Activated CD8-positive, alpha-beta memory T cell treated with anti-CD3 and anti-CD28 coated beads, Interleukin-2, amount 50 U/mL, for 1 hour (primary cell): ENCODE data around the gene MSTN.

Experiments
- DNase-seq: peaks from one replicate; pipeline ENCODE4 v3.0.0-alpha.2; 2020; ENCODE audit errors: extremely low read depth

Gene MSTN

DNA sequence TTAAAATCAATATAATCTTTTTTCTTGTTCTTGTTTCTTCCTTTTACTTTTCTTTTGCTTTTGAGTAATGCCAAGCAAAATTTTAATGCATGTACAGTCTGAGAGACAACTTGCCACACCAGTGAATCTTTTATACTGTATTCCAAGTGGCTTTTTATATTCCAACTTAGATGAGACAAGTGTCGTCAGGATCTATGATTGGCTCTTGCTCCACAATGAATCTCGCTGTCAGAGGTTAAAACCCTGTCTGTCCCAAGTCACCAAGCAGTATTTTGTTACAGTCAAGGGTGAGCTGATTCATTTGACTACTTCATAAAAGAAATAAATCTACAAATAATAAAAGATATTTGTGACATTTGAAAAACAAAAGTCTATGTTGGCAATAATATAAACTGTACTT lies at the start of gene MSTN:
Gene MSTN (minus strand): TSS at position 129 of the 400 bp plus-strand sequence. CDS start 133 bp downstream, outside the sequence.
- DNase-seq: no peak

DNA sequence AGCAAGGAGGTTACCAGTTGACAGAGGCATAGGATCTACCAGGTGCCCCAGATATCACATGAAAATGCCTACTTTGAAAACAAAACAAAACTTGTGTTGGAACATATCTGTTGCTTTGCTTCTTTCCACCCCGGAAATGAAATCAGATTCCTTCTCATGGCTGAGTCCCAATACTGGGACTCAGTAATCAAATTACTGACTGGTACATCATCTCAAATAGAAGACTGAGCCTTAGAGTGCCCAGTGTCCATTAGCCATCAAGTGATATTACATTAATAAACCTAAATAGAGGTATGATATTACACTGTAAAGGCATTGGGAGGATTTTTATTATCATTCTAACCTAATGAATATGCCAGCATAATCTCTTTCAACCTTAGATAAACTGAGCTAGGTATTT lies 48.6 kb upstream of the MSTN start:
- no peak for DNase-seq

DNA sequence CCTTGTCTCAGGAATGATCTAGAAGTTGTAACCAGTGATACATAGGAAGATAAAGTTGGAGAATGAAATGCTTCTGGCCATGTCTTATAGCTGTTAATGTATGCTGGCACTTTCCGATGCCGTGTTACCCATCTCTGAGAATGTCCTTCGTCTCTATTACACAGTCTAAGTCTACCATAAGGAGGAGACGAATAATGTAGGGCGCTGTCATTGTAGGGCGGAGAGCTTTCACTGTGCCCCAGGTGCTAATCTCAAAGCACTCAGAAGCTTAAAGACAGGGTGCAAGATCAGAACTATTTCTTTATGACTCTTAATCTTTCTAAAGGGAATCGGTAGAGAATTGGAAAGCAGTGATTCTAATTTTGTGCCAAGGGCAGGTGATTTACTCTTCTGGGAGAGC lies 48.2 kb upstream of the MSTN start:
- no peak for DNase-seq

DNA sequence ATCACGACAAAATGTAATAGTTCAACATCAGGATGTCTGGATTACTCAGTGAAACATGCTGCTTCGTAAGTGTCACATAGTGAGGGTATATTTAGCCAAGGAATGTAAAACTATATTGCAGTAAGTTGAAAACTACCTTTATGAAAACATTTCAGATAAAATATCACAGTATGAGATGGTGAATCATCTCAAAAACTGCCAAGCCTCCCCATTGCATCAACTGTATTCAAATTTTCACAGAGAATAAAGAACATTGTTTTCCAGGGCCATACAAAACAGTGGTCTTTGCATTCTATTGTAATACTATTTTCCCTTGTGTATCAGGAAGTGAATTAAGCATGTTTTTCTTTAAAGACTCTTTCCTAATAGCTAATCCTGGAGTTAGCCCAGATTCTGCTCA lies 47.6 kb upstream of the MSTN start:
- no peak for DNase-seq

DNA sequence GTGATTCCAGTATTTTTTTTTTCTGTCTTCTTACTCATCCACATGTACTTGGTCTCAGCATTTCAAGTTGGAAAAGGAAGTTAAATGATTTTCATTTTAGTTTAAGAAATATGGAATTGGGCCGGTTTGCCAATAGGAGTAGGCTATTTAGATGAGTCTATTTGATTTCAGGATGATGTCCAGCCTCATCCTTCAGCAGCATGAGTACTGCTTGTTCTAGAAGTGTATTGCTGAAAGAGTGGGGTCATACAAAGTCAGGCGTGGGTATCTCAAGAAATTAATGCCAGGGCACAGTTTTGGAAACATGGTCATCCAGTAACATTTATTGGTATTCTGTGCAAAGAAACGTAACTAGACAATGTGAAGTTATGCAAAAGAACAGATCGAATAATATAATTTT lies 44.9 kb upstream of the MSTN start:
- no peak for DNase-seq

DNA sequence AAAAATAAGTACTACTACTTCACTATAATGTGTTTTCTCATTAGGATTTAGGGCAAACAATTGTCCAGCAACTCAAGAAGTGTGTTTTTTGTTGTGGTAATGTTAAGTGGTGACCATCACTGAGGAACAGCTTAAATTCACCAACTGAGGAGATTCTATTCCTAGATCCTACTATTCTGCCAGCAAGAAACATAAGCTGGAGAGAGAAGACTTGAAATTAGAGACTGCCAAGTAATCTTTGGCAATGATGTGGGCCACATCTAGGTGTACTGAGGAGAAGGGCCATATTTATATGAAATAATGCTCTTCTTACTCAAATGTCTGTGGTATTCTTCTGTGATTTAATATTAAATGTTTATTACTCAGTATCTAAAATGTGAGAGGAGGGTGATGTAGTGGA lies 44.3 kb upstream of the MSTN start:
- DNase-seq: no peak

DNA sequence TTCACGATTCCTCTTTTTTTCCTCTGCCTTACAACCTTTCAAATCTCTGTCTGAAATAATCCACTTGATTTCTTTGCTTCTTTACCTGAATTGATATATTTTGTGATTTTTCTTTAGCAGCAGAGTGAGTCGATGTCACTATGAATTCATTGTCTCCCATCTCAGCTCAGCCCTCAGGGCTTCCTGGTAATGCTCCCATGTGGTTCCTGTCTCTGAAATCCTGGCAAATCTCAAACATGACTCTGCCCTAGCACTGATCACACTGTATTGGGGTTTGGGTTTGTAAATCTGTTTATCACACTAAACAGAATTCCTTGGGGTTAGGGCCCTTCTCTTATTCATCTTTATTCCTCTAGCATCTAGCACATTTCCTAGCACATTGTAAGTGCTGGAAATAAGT lies 43.0 kb upstream of the MSTN start:
- no peak for DNase-seq

DNA sequence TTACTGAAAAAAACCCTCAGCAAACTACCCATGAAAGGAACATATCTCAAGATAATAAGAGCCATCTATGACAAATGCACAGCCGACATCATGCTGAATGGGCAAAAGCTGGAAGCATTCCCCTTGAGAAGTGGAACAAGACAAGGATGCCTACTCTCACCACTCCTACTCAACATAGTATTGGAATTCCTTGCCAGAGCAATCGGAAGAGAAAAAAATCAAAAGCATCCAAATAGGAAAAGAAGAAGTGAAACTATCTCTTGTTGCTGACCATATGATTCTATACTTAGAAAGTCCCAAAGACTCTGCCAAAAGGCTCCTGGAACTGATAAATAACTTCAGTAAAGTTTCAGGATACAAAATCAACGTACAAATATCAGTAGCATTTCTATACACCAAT lies 40.6 kb upstream of the MSTN start:
- no peak for DNase-seq

DNA sequence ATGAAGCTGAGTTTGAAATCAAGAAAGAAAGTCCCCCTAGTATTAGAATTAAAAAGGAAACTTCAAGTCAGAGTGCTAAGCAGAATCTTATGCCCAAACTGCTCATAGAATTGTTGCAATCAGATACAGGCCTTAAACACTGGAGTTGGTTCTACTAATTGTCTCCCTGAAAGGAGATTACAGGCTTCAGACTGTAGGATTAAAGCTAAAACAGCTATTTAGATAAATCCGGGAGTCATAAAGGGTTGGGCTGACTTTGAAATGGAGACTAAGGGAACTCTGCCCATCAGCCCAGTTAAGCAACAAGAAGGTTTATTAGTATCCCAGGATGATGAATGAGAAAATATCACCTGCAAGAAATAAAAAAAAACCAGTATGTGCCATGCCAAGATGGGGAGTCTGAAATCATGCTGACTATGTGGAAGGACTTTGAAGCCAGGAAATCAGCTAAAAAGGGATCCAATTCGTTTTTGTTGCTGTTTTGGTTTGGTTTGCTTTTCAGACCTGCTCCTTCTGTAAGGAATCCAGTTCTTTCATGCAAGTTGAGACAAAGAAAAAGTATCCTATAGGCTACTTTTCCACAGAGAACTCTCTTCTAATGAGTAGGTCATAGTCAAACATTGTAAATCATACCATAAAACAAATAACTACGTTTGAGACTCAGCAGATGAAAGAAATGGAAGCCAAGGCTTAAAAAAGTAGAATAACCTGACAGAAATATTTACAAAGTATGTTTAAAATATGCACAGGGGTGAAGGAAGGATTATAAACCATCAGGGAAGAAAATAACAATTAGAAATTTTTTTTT lies 37.6 kb upstream of the MSTN start:
- DNase-seq: no peak

DNA sequence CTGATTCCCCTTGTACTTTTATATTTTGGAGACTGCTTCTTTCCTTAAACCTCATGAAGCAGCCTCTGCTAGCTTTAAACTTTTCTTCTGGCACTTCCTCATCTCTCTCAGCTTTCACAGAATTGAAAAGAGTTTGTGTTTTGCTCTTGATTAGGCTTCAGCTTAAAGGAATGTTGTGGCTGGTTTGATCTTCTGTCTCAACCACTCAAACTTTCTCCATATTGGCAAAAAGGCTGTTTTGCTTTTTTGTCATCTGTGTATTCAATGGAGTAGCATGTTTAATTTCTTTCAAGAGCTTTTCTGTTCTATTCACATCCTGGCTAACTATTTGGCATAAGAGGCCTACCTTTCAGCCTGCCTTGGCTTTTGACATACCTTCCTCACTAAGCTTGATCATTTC lies 36.3 kb upstream of the MSTN start:
- DNase-seq: no peak

DNA sequence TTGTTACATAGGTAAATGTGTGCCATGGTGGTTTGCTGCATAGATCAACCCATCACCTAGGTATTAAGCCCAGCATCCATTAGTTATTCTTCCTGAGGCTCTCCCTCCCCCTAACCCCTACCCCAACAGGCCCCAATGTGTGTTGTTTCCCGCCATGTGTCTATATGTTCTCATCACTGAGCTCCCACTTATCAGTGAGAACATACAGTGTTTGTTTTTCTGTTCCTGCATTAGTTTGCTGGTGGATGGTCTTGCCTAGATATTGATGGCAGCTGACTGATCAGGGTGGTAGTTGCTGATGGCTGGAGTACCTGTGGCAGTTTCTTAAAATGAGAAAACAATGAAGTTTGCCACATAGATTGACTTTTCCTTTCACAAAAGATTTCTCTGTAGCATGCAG lies 34.6 kb upstream of the MSTN start:
- DNase-seq: no peak

DNA sequence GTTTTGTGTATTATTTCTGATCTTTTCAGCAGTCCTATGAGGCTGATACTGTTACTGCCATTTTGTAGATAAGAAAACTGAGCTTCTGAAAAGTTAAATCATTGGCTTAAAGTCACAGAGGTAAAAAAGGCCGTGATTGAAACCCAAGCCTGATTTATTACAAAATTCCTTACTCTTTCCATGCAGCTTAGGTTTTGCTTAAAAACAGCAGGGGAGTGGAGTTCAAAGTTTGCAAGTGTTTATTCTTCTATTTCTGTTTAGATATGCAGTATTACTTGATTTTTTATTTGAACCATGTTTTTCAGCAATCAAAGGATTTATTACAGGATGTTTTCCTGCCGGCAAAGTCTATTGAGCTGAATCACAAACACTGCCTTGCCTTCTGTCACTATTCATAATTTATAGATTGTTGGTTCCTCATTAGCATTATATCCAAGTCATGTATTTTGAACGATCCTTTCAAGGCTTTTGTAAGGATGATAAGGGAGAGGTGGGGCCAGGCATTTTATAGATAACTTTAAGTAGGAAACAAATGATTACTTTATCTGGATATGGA lies 31.9 kb upstream of the MSTN start:
- no peak for DNase-seq

DNA sequence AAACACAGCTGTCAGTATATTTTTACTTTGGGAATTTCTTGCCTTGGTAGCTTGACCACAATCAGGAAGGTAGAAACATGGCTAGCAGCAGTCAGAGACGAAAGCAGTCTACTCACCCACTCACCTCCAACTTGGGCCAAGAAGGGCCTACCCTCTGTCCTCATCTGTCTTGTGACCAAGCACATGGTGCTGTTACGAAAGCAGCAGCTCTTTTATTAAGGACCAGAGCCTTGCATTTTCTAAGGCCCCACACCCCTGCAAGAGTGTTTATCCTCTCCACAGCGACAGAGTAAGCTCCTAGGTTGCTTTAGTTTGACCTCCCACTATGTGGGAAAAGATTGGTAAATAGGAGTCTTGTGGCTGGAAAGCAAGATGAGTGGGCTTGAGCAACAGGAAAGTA lies 31.3 kb upstream of the MSTN start:
- no peak for DNase-seq

DNA sequence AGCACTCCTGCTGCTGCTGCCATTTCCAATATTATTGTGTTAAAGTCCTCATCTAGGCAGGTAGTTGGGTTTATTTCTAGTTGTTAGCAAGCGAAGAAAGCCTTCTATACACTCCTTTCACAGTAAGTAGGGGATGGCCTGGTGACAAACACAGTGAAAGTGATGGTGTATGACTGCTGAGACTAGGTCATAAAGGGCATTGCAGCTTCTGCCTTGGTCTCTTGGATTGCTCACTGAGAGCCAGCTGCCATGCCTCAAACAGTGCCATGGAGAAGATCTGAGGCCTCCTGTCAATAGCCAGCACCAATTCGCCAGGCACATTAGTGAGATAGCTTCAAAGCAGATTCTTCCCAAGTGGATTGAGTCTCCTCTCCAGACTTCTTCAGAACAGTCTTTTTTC lies 27.6 kb upstream of the MSTN start:
- no peak for DNase-seq

DNA sequence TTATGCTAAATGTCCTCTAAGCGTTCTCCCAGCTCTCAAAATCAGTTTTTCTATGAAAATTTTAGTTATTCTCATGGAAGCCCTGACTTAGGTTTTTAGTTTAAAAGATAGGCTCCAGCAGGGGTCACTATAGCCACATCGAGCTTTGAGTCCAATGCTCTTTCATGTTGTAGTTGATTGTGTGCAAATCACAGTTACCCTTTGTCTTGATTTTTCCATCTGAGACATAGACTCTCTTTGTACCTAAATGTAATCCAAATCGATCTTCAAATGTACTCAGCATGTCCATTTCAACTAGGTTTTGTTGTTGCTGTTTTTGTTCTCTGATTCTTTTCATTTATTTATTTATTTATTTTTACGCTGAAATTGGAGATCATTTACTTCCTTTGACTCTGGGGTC lies 26.4 kb upstream of the MSTN start:
- peak; percentile 4 for DNase-seq

DNA sequence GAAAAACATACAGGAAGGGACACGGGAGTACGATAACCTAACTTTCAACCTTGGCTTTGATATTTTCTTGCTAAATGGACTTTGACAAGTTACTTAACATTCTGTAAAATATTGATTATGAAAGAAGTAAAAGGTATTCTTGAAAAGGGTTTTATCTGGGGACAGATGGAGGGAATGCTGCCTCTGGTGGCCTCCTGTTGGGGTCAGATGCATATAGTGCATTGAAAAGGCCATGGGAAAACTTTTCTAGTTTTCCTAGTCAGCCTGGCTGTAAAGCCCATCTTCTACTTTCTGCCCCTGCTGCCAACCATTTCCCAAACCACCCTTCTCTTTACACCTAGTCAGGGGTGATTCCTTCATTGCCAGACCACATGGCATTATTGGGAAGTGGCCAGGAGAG lies 22.2 kb upstream of the MSTN start:
- no peak for DNase-seq

DNA sequence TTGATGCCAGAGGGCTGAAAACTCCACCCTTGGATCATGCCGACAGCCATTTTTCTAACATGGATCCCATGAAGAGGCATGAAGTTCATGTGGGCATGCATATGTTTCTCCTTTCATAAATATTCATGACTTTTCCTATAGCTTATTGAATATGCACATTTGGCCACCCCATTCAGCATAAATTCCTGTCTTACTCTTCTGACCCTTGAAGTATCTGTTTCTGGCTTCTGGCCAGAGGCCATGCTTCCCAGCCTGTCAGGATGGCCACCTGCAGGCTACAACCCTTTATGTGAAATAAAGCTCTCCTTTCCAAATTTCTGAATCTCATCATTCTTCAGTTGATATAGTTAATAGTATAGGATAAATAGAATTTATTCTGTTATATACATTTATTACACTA lies 19.6 kb upstream of the MSTN start:
- DNase-seq: no peak

DNA sequence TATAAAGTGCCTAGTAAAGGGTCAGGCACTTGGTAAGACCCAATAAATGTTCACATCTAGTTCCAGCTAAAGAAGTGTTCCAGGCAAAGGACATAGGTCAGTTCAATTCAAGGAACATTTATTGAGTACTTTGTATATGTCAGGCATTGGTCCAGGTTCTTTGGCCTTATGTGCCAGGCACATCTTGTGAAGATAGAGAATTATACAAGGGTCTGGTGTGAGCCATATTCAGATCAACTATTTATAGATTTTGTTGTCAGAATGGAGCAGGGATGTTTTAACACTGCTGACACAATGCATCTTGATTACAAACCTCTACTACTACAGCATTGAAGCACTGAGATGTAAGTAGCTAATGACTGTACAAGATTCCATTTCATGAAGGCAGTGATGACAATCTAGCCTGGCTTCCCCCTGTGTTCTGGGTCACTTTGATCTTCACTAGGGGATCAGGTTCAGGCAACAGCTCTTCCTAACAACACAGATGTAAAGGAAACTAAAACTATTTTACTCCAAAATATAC lies 18.1 kb upstream of the MSTN start:
- DNase-seq: no peak

DNA sequence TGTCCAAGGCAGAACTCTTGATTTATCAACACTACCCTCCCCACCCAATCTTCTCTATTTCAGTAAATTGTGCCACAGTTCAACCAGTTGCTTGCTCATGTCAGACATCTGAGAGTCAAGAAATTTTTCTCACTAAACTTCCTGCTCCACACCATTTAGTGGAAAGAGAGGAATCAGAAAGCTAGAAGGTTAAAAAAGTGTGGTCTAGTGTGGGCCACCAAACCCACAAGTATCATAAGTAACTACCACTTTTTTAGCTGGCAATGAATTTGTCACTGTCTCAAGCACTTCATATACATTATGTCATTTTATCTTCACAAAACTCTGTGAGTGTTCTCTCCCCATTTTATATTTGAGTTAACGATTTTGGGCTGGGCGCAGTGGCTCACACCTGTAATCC lies 16.6 kb upstream of the MSTN start:
- DNase-seq: no peak

DNA sequence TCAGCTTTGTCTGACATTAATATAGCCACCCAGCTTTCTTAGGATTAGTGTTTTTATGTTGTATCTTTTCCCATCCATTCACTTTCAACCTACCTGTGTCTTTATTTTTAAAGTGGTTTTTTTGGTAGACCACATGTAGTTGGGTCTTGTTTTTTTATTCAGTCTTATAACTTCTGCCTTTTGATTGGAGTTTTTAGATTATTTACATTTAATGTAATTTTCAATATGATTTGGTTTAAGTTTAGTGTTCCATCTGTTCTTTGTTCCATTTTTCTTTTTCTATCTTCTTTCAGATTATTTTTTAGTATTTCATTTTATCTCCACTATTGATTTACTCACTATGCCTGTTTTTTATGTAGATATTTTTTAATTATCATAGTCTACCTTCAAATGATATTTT lies 13.1 kb upstream of the MSTN start:
- no peak for DNase-seq

DNA sequence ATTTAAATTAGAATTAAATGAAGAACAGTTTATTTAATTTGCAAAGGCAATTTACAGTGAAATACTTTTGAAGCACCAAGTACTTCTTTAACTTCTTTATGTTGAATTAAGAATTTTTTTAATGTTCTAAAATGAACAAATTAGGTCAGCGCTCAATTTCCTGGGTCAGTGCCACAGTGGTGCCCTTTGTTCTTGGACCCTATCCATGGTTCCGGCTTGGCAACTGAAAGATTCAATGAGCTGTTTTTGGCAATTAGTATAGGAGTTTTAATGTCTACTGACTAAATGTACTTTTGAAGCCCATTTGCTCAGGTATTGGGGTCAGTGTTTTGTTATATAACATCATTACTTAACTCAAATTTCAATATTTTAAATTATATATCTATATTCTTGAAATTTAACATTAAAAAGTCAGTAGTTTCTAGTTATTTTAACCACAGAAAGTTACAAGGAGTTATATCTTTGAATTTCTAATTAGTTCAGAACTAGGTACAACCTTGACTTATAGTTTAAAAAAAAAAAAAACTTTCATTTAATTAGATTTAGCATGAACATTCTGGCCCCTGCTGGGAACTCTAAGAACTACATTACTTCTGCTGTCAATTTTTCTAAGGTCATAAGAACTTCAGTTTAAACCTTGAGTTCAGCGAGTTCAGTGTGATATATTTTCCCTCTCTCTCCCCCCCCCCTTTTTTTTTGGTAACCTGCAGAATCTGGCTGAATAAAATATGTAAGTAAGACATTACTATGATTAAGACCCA lies 7.6 kb upstream of the MSTN start:
- DNase-seq: no peak

DNA sequence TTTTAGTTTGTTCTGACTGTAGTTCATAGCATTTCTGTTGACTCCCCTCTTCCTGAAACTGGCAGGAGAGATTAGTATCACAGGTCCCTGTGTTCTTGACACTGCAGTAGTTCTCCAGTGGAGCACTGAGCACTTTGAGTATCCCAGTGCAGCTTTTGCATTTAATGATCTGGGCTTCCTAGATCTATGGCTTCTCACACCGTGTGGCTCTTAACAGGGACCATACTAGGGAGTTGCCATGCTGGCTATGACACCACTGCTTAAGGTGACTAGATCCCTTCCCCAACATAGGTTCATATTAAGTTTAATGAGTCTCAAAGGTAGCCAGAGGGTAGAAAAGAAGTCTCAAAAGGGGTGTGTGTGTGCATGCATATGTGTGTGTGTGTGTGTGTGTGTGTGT lies 6.2 kb upstream of the MSTN start:
- DNase-seq: no peak

DNA sequence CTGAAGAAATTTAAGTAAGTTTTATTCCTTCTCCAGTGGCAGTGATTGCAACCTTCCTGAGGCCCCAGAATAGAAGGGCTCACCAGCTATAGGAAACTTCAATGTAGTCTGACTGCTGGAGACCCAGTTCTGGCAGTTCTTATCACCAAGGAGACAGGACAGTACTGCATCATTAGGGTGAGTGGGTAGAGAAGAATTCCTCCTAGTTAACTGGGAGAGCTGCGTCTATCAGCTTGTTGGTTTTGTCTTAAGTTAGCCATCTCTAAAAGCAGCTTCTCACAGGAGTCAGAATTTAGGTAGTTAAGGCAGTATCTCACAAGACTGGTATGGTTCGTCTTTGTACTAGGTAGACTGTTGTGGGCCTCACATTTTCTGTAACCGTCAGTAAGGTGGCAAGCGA lies 3.3 kb upstream of the MSTN start:
- no peak for DNase-seq
